ENCODE measurements around the gene CDKN2AIP. TPM values are rescaled to one million over a fixed set of nuclear protein-coding genes. Genes with fewer than 3 reads are reported as not detected.
A peak's percentile ranks its signal among the peaks of the same experiment; 100 is the strongest.
"Not testable (repeated sequence)": the region's sequence is repeated elsewhere in the genome, so short reads cannot be mapped to it uniquely, and the experiment has no call there.

Gene CDKN2AIP
- total RNA-seq, 2 donors from 2014 or later: 22.1 to 34.1 TPM

GRCh38 chr4:183467246-183467645 is 22.8 kb downstream of the CDKN2AIP start:
- ATAC-seq (no peak), DNase-seq (ENCODE audit: low spot score in 2 of 2) (no peak)
- H3K36me3 Mint-ChIP-seq: peaks cover 7 to 8% of the 10 kb centered on the region in 2 donors
- no peaks in the 10 kb centered on the region for H3K9me3 Mint-ChIP-seq
- H3K27ac Mint-ChIP-seq: no peak overlapping the region

- peaks cover 7 to 8% of the 10 kb centered on the region in 2 donors for H3K36me3 Mint-ChIP-seq
- H3K9me3 Mint-ChIP-seq: no peaks in the 10 kb centered on the region
- no peak overlapping the region for H3K27ac Mint-ChIP-seq
- ATAC-seq (no peak), DNase-seq (ENCODE audit: low spot score in 2 of 2) (no peak)
These were observed 24.0 kb downstream of the CDKN2AIP start for GRCh38 chr4:183468210-183469095.

GRCh38 chr4:183469285-183469684 is 24.8 kb downstream of the CDKN2AIP start:
- no peak overlapping the region for H3K27ac Mint-ChIP-seq
- H3K9me3 Mint-ChIP-seq: no peaks in the 10 kb centered on the region
- no peak for DNase-seq (ENCODE audit: low spot score in 2 of 2)
- peaks cover 0 to 8% of the 10 kb centered on the region in 2 donors for H3K36me3 Mint-ChIP-seq
- ATAC-seq: no peak

GRCh38 chr4:183469936-183470335 is 25.5 kb downstream of the CDKN2AIP start:
- Mint-ChIP-seq H3K9me3 (no peaks in the 10 kb centered on the region), H3K27ac (no peak overlapping the region), H3K36me3 (peaks cover 0 to 8% of the 10 kb centered on the region in 2 donors)
- DNase-seq (ENCODE audit: low spot score in 2 of 2) (no peak), ATAC-seq (no peak)

GRCh38 chr4:183470821-183471220 is 26.4 kb downstream of the CDKN2AIP start:
- ATAC-seq (no peak), DNase-seq (ENCODE audit: low spot score in 2 of 2) (no peak)
- Mint-ChIP-seq H3K36me3 (peaks cover 0 to 8% of the 10 kb centered on the region in 2 donors), H3K9me3 (no peaks in the 10 kb centered on the region), H3K27ac (no peak overlapping the region)

GRCh38 chr4:183471946-183472708 is 27.7 kb downstream of the CDKN2AIP start:
- ATAC-seq: peak; percentile 78 to 91
- Mint-ChIP-seq H3K36me3 (peaks cover 0 to 8% of the 10 kb centered on the region in 2 donors), H3K27ac (no peak overlapping the region), H3K9me3 (no peaks in the 10 kb centered on the region)
- peak in 1 of 2 donors; percentile 85 for DNase-seq (ENCODE audit: low spot score in 2 of 2)

GRCh38 chr4:183478123-183478522 is 33.7 kb downstream of the CDKN2AIP start:
- Mint-ChIP-seq H3K27ac (no peak overlapping the region), H3K36me3 (no peaks in the 10 kb centered on the region), H3K9me3 (no peaks in the 10 kb centered on the region)
- ATAC-seq (no peak), DNase-seq (ENCODE audit: low spot score in 2 of 2) (no peak)

- no peak for DNase-seq (ENCODE audit: low spot score in 2 of 2)
- Mint-ChIP-seq H3K27ac (no peak overlapping the region), H3K36me3 (no peaks in the 10 kb centered on the region), H3K9me3 (no peaks in the 10 kb centered on the region)
- ATAC-seq: no peak
These were observed 34.5 kb downstream of the CDKN2AIP start for GRCh38 chr4:183478926-183479325.

GRCh38 chr4:183482515-183483095 is 38.2 kb downstream of the CDKN2AIP start:
- DNase-seq (ENCODE audit: low spot score in 2 of 2); H3K9me3 Mint-ChIP-seq; ATAC-seq; H3K36me3 Mint-ChIP-seq; H3K27ac Mint-ChIP-seq: not testable (repeated sequence)

GRCh38 chr4:183483997-183484396 is 39.6 kb downstream of the CDKN2AIP start:
- Mint-ChIP-seq H3K27ac (no peak overlapping the region), H3K9me3 (no peaks in the 10 kb centered on the region), H3K36me3 (no peaks in the 10 kb centered on the region)
- DNase-seq (ENCODE audit: low spot score in 2 of 2): no peak
- ATAC-seq: no peak

GRCh38 chr4:183485411-183486160 is 41.1 kb downstream of the CDKN2AIP start:
- ATAC-seq (no peak), DNase-seq (ENCODE audit: low spot score in 2 of 2) (no peak)
- no peaks in the 10 kb centered on the region for H3K9me3 Mint-ChIP-seq
- H3K36me3 Mint-ChIP-seq: peaks cover 0 to 5% of the 10 kb centered on the region in 2 donors
- no peak overlapping the region for H3K27ac Mint-ChIP-seq

GRCh38 chr4:183492791-183493222 is 48.4 kb downstream of the CDKN2AIP start:
- no peak for ATAC-seq
- Mint-ChIP-seq H3K36me3 (peaks cover 7 to 22% of the 10 kb centered on the region in 2 donors), H3K27ac (no peak overlapping the region)

GRCh38 chr4:183493246-183493645 is 48.8 kb downstream of the CDKN2AIP start:
- DNase-seq (ENCODE audit: low spot score in 2 of 2): no peak
- H3K27ac Mint-ChIP-seq: no peak overlapping the region
- ATAC-seq: no peak
- H3K9me3 Mint-ChIP-seq: peaks cover 4 to 6% of the 10 kb centered on the region in 2 donors
- H3K36me3 Mint-ChIP-seq: peaks cover 7 to 22% of the 10 kb centered on the region in 2 donors

More at GRCh38 chr4:183492791-183493222, 48.4 kb downstream of the CDKN2AIP start:
- no peak for DNase-seq (ENCODE audit: low spot score in 2 of 2)
- peaks cover 4 to 6% of the 10 kb centered on the region in 2 donors for H3K9me3 Mint-ChIP-seq

GRCh38 chr4:183495184-183495583 is 50.7 kb downstream of the CDKN2AIP start:
- Mint-ChIP-seq H3K36me3 (peaks cover 7 to 21% of the 10 kb centered on the region in 2 donors), H3K9me3 (peaks cover 4 to 6% of the 10 kb centered on the region in 2 donors), H3K27ac (no peak overlapping the region)
- ATAC-seq: no peak
- DNase-seq (ENCODE audit: low spot score in 2 of 2): no peak

All from activated naive CD4-positive, alpha-beta T cell treated with anti-CD3 and anti-CD28 coated beads, Interleukin-2, amount 50 U/mL, for 72 hours (primary cell).